GM21717 (cell line): Measurements from ENCODE around the gene ITPR3.

Experiments used
- ATAC-seq: cut with Tn5 transposase; IDR thresholded peaks from one replicate; pipeline ENCODE4 v1.9.1; 2021; ENCODE audit warnings: mild to moderate bottlenecking, moderate library complexity; ENCODE audit not compliant: unreplicated experiment

The ITPR3 gene

DNA sequence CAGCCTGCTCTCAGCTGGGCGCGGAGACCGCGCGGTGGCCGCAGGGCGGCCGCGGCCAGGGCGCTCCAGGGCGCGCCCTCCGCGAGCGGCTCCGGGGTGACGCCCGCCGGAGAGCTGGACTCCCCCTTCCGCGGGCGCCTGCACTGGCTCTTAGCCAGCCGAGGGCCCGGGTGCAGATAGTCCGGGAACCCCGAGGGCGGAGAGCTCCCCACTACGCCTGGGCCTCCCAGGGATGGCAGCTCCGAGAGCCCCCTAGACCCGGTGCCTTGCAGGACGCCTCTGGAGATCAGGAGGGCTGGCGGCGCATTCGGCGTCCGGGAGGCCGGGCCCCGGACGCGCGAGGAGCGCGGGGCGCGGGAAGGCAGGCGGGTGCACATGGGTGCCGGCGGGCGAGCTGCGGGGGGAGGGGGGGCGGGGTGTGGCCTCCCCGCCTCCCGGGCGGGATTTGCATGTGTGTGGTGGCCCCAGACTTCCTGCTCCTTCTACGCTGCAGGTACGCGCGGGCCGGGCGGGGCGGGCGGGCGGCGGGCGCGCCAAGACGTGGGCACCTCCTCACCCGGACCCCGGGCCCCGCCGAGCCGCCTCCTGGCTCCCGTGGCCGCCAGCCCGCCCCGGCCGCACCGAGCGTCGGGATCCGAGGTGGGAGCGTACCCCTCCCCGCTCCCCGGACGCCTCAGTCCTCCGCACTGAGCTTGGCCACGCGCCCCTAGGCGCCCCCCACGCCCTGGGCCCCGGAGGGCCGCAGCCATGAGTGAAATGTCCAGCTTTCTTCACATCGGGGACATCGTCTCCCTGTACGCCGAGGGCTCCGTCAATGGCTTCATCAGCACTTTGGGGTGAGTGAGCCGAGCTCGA, at the start of gene ITPR3:
Gene ITPR3, plus strand, starts transcription at position 467 of the 855 bp plus-strand sequence. Its CDS starts 281 bp downstream, at position 748.
- peak; percentile 60 for ATAC-seq

- ATAC-seq = no peak
Observed at GRCh38 chr6:33571637-33572316, 49.3 kb upstream of the ITPR3 start.

GRCh38 chr6:33575211-33575610, 45.9 kb upstream of the ITPR3 start:
- no peak for ATAC-seq

- no peak for ATAC-seq
Observed at GRCh38 chr6:33576668-33577067, 44.5 kb upstream of the ITPR3 start.

DNA sequence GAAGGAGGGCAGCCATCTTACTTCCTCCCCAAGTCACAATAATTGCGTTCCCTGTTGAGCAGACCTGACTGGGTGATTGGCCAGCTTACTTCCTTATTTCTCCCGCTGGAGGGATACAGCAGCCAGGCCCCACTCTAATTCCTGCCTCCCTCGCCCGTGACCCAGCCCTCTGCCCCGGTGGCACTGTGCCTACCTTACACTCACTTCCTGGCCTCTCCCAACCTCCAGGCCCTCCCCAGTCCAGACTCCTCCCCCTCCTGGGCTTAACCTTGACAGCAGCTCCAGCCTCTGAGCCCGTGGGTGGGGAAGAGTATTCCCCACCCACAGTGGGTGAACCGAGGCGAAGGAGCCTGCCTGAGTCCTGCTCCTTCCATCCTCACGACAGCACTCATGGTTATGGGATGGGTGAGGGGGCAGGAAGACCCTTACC, 44.0 kb upstream of the ITPR3 start:
- ATAC-seq = no peak

GRCh38 chr6:33577718-33578117, 43.4 kb upstream of the ITPR3 start:
- ATAC-seq = no peak

DNA sequence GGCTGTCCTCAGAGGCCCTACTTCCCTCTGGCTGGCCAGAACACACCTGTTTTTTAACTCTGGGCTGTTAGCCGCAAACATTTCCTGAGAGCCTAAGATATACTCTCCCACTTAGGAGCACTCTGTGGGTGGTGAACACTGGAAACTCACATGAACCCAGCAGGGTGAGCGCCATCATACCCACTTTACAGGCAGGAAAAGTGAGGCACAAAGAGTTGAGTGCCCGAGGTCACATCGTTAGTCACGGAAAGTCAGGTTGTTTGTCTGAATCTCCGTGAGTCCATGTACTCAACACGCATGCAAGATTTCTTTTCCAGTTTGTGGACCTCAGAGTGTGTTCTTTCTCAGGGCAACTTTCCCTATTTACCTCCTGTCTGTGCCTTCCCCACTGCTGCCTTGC, 43.0 kb upstream of the ITPR3 start:
- no peak for ATAC-seq

DNA sequence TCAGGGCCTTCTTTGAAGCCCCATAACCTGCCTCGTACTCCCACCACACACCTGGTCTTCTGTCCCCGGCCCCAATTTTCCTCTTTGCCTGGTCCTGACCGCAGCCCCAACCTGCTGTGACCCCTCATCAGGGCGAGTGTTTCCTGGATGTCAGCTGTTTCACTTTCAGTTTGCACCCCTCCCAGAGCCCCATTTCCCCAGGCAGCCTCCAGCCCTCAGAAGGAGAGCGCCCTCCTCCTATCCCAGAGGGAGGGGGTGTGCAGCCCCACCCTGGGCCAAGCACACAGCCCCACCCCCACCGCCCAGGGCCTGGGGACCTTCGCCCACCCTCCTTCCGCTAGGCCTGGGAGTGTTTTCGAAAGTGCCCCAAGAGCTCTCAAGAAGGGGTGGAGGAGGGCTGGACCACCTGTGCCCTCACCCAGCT, 42.5 kb upstream of the ITPR3 start:
- ATAC-seq = no peak

GRCh38 chr6:33579828-33580714, 41.1 kb upstream of the ITPR3 start, which contains the start of gene BAK1:
Gene BAK1, minus strand, starts transcription at chr6:33580276. Its CDS starts 2,672 bp downstream, at chr6:33577604.
- ATAC-seq = peak; percentile 65

DNA sequence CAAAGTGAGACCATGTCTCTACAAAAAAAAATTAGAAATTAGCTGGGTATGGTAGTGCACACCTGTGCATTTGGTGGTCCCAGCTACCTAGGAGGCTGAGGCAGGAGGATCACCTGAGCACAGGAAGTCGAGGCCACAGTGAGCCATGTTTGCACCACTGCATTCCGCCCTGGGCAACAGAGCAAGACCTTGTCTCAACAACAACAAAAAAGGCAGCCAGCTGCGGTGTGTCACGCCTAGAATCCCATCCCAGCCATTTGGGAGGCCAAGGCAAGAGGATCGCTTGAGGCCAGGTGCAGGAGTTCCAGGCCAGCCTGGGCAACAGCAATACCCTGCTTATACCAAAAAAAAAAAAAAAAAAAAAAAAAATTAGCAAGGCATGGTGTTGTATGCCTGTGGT, 39.9 kb upstream of the ITPR3 start:
- ATAC-seq = no peak

GRCh38 chr6:33583591-33584155, 37.4 kb upstream of the ITPR3 start:
- no peak for ATAC-seq

GRCh38 chr6:33584700-33585402, 36.3 kb upstream of the ITPR3 start:
- no peak for ATAC-seq

GRCh38 chr6:33585403-33586107, 35.6 kb upstream of the ITPR3 start:
- ATAC-seq = peak; percentile 56

GRCh38 chr6:33586108-33586640, 34.9 kb upstream of the ITPR3 start:
- no peak for ATAC-seq

GRCh38 chr6:33587529-33587928, 33.6 kb upstream of the ITPR3 start:
- ATAC-seq = no peak

- ATAC-seq = no peak
Observed at GRCh38 chr6:33588894-33589293, 32.2 kb upstream of the ITPR3 start.

DNA sequence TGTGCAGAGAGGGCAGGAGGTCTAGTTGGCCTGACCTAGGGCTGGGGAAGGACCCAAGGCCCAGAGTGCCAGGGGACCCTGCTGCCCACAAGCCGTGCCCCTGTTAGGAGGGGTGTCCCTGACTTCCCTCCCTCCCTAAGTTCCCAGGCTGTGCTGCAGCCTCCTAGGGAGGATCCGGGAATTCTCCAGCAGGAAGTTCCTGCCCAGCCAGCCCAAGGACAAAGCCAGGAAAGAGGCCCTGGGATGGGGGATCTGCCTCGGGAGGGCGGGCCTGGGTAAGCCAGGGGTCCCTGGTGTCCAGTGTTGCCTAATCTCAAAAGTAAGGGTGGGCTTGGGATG, 31.8 kb upstream of the ITPR3 start:
- ATAC-seq = no peak

GRCh38 chr6:33589731-33590530, 31.2 kb upstream of the ITPR3 start:
- ATAC-seq = no peak
